Mucosa of rectum (tissue), 2 donors: ENCODE data around the gene TBC1D2B.

Experiments
- H3K27ac ChIP-seq, 2 donors: one replicate each; pipeline ENCODE4 v1.7.0; 2013; ENCODE audit warnings: inconsistent platforms in 2 of 2, low read depth in 2 of 2, low read length in 2 of 2
- H3K27me3 ChIP-seq, 2 donors: one replicate each; pipeline ENCODE4 v1.7.0; 2013; ENCODE audit warnings: low read length in 2 of 2; ENCODE audit not compliant: control insufficient read depth in 2 of 2, insufficient read depth in 2 of 2
- H3K36me3 ChIP-seq, 2 donors: one replicate each; pipeline ENCODE4 v1.7.0; 2013; ENCODE audit warnings: low read length in 2 of 2; ENCODE audit not compliant: control insufficient read depth in 2 of 2, insufficient read depth in 2 of 2
- H3K4me1 ChIP-seq, 2 donors: one replicate each; pipeline ENCODE4 v1.7.0; 2013; ENCODE audit warnings: low read length in 2 of 2, mild to moderate bottlenecking in 1 of 2; ENCODE audit not compliant: control insufficient read depth in 2 of 2, insufficient read depth in 2 of 2
- H3K4me3 ChIP-seq, 2 donors: one replicate each; pipeline ENCODE4 v1.7.0; 2013; ENCODE audit warnings: low read length in 2 of 2
- H3K9ac ChIP-seq, 2 donors: one replicate each; pipeline ENCODE4 v1.7.0; 2013; ENCODE audit warnings: low read length in 2 of 2, low read depth in 1 of 2, mild to moderate bottlenecking in 1 of 2
- H3K9me3 ChIP-seq, 2 donors: one replicate each; pipeline ENCODE4 v1.7.0; 2013; ENCODE audit warnings: low read length in 2 of 2; ENCODE audit not compliant: control insufficient read depth in 2 of 2
- donor health status: healthy.
- donor health status: Normal muscosa, but diverticular disease.

TBC1D2B gene

DNA sequence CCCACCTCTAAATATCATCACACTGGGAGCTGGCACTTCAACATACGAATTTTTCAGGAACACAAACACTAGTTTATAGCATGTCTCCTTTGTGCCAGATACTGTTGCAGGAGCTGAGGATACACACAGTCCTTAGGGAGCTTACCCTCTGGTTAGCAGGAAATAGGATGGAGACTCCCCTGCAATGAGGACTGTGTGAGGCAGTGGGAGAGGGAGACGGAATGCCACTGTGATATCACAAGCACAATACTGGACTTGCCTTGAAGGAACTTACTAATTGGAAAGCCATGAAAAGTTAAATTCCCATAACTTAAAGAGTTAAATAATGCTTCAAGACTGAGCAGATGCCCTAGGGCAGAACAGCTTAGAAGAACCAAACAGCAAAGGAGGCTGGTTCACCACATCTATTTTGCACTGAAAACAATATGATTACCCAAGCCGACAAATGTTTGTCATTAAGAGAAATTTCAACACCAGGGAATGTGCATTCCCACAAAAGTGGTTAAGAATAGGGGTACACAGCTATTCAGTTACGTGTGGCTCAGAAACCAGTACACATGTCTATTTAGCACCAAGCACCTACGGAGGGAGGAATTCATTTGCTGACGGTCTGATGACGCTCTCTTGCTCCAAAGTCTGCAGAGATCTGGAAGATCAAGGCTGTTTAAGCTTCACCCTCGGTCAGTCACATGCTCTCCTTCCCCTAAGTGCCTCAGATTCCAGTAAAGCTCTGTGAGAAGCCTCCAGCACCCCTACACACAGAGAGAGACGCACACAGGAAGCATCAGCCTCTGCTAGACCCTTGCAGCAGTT lies 5.2 kb downstream of the TBC1D2B start:
- Histone ChIP-seq H3K4me1 (peaks cover 58 to 70% of the 10 kb centered on the region in 2 donors), H3K9ac (peak overlapping the region; percentile 27 to 60), H3K27ac (peak overlapping the region; percentile 81 to 82), H3K27me3 (no peaks in the 10 kb centered on the region), H3K4me3 (peak overlapping the region; percentile 32 to 34), H3K36me3 (peaks cover 0 to 4% of the 10 kb centered on the region in 2 donors), H3K9me3 (no peaks in the 10 kb centered on the region)

DNA sequence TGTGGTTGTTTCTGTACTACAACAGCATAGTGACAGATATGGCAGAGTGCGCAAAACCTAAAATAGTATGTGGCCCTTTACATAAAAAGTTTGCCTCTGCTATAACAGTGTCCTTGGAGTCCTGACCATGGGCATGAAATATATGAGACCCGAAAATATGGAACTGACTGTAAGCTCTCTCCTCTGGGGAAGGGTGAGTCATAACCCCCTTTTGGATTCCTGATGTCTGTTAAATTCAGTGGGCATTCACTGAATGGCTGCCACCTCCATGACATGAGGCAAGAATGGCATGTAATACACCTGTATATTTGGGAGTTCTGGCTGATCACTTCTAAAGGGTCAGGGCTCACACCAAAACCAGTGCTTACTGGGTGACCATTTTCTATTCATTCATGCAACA lies 6.1 kb downstream of the TBC1D2B start:
- Histone ChIP-seq H3K4me1 (peaks cover 67 to 78% of the 10 kb centered on the region in 2 donors), H3K27me3 (no peaks in the 10 kb centered on the region), H3K27ac (peak overlapping the region; percentile 81 to 82), H3K4me3 (no peak overlapping the region), H3K36me3 (peaks cover 0 to 4% of the 10 kb centered on the region in 2 donors), H3K9ac (no peak overlapping the region), H3K9me3 (no peaks in the 10 kb centered on the region)

DNA sequence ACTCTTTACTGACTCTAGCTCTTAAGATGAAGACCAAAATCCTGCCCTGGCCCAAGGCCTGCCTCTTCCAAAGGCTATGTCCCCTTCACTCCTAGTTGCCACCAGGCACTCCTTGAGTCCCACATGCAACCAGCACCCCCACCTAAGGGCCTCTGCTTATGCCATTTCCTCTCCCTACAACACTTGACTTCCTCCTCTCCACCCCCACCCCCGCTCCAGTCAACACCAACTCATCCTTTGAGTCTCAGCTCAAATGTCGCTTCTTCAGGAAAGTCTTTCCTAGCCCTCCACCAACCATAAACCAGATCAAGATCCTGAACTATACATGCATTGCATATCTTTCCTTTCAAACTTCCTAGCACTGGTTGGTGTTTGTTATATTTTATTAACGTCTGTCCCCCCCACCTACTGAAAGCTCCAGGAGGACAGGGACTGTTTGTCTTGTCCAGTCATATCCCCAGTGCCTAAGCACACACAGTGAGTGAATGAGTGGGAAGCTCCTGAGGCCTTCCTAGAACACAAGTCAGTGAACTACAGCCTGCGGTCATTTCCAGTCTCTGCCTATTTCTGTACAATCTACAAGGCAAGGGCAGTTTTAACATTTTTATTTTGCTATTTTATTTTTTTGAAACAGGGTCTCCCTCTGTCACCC lies 7.3 kb downstream of the TBC1D2B start:
- Histone ChIP-seq H3K36me3 (peaks cover 0 to 4% of the 10 kb centered on the region in 2 donors), H3K4me1 (peaks cover 65 to 80% of the 10 kb centered on the region in 2 donors), H3K4me3 (no peak overlapping the region), H3K9me3 (no peaks in the 10 kb centered on the region), H3K27ac (peak overlapping the region; percentile 53 to 83), H3K27me3 (no peaks in the 10 kb centered on the region), H3K9ac (peak overlapping the region in 1 of 2 donors; percentile 17)

DNA sequence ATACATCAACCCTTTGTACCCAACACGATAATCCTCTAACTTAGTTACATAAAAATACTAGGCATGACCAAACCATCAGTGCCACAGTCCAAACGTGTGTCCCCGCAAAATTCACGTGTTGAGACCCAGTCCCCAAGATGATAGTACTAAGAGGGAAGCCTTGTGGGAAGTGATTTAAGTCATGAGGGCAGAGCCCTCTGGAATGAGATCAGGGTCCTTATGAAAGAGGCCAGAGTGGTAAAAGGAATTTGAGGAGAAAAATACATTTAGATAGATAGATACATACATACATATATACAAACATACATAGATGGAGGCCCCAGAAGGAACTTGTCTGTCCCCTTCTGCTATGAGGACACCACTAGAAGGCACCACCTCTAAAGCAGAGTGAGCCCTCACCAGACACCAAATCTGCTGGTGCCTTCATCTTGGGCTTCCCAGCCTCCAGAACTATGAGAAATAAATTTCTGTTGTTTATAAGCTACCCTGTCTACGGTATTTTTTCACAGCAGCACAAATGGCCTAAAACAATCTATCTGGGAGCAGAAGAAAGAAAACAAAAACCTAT lies 8.0 kb downstream of the TBC1D2B start:
- peak overlapping the region in 1 of 2 donors; percentile 49 for H3K4me3 ChIP-seq
- peaks cover 70 to 79% of the 10 kb centered on the region in 2 donors for H3K4me1 ChIP-seq
- H3K9ac ChIP-seq = peak overlapping the region; percentile 10 to 14
- H3K9me3 ChIP-seq = no peaks in the 10 kb centered on the region
- peaks cover 0 to 4% of the 10 kb centered on the region in 2 donors for H3K36me3 ChIP-seq
- no peaks in the 10 kb centered on the region for H3K27me3 ChIP-seq
- H3K27ac ChIP-seq = peak overlapping the region; percentile 53 to 83

DNA sequence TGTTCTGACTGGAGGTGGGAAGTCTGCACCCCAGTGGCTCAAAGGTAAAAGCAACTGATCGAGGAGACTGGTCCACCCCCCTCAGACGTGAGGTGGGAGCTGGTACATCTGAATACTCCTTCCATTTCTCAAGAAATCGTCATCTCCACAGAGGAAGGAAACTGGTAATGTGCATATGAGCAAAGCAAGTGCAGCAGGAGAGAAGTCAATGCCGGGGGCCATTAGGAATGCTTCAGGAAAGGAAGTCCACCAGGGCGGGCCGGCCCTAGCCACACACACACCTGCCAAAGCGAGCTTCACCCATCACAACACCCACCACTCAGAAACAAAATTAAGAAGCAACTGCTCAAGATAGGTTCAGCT lies 8.5 kb downstream of the TBC1D2B start:
- H3K27me3 ChIP-seq = no peaks in the 10 kb centered on the region
- peak overlapping the region; percentile 14 to 17 for H3K9ac ChIP-seq
- peak overlapping the region in 1 of 2 donors; percentile 49 for H3K4me3 ChIP-seq
- H3K4me1 ChIP-seq = peaks cover 72 to 79% of the 10 kb centered on the region in 2 donors
- H3K27ac ChIP-seq = peak overlapping the region; percentile 53 to 83
- H3K9me3 ChIP-seq = no peaks in the 10 kb centered on the region
- H3K36me3 ChIP-seq = peaks cover 0 to 4% of the 10 kb centered on the region in 2 donors

DNA sequence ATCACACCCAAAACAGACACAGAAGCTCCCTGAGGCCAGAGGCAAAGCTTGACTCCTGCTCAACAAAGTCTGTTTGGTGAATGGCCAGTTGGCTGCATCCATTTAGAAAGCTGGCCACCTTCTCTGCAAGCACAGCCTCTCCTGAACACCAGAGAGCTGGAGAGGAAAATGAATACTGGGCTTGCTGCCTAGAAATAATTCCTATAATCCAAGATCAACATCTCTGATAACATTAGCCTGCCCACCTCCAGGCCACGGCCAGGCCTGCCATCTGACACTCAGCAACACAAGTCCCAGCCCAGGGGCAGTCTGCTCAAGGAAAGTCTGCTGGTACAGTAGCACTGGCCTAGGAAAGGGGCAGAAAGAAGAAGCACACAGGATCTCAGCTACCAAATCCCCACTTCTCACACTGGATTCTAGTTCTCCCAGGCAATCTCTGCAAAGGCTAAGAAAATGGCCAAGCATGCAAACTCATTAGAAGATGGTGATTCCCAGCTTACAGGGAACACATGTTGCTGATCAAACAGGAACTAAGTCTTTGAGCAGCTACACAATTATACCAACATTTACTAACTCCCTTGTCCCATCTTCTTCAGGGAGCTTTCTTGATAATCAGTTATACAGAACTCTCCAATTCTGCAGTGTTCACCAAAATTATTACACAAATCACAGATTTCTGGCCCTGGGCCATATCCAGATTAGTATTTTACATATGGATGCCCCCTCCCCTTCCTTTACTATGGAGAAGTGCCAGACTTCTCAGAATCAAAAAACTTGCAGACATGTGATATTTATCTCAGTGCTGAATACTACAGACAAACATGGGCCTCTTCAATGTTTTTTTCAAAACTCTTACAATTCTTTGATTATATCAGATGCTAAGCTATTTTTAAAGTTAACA lies 9.9 kb downstream of the TBC1D2B start:
- H3K9ac ChIP-seq = peak overlapping the region in 1 of 2 donors; percentile 27

DNA sequence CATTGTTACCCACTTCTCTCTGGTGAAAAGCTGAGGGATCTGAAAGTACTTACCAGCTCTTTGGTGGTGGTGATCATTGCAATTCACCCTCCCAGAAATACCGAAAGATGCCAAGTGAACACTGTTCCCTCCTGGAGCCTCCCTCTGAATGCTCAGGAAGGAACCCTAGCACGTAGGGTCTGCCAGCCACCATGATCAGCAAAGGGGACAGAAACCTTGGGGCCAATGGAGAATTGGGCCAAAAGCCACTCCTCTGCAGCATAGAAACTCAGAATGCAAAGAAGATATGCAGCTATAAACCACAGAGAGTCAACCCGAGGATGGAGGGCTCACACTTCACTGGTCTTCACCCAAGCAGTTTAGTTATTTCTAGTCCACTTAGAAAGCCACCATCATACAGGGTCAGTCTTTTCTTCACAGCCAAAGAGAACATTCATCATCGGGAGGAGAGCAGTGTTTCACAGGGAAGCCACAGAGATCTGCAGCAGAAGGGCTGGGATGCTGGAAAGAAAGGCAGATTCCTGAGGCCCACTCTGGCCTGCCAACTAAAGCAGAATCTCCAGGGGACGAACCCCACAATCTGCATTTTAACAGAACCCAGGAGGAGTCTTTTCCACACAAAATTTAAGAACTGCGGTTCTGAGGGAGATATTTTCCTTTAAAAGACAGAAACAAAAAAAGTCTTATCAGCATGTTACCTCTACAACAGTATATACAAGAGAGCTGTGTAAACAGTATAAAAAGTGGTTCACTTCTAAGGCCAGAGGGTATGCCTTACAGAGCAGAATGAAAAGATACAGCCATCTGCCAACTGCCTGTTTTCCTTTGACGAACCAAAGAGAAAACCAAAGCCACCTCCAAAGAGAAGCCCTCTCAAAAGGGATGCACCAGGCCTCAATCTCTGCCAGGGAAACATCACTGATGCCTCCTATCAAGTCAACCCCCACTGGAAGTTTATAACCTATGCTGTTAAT lies 11.3 kb downstream of the TBC1D2B start:
- Histone ChIP-seq H3K4me1 (peaks cover 70 to 75% of the 10 kb centered on the region in 2 donors), H3K36me3 (peaks cover 0 to under 1% of the 10 kb centered on the region in 2 donors), H3K27me3 (no peaks in the 10 kb centered on the region), H3K27ac (peak overlapping the region; percentile 75 to 83), H3K9me3 (no peaks in the 10 kb centered on the region), H3K9ac (peak overlapping the region in 1 of 2 donors; percentile 50), H3K4me3 (peak overlapping the region in 1 of 2 donors; percentile 28)

More for the DNA sequence above, 9.9 kb downstream of the TBC1D2B start:
- Histone ChIP-seq H3K27ac (peak overlapping the region; percentile 60 to 83), H3K4me1 (peaks cover 72 to 82% of the 10 kb centered on the region in 2 donors), H3K4me3 (peak overlapping the region in 1 of 2 donors; percentile 31), H3K9me3 (no peaks in the 10 kb centered on the region), H3K36me3 (peaks cover 0 to 4% of the 10 kb centered on the region in 2 donors), H3K27me3 (no peaks in the 10 kb centered on the region)

DNA sequence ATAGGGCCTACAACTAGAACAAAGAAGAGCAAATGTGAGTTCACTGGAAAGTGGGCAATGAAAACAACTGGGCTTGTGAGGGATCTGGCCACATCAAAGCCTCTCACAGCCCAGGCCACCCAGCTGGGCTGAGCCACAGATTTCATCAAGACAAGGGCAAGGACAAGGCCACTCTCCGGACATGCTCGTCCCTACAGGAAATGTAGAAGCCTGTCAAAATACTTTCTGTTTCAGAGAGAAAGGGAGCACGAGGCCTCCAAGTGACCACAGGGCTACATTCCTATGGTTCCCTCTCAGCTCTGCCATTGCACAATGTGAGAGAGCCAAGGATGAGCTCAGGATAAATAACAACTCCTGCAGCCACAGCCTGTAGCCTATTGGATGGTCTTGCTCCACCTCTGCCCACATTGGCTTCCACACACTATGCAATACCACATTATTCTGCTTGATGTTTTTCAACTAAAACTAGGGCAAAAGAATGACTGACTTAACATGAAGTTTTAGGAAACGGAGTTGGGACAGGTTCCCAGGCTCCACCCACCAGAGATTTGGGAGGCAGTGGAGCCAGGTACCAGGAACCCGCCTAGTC lies 12.1 kb downstream of the TBC1D2B start:
- no peaks in the 10 kb centered on the region for H3K36me3 ChIP-seq
- peaks cover 70 to 72% of the 10 kb centered on the region in 2 donors for H3K4me1 ChIP-seq
- H3K9me3 ChIP-seq = no peaks in the 10 kb centered on the region
- peak overlapping the region; percentile 48 to 50 for H3K9ac ChIP-seq
- no peaks in the 10 kb centered on the region for H3K27me3 ChIP-seq
- peak overlapping the region; percentile 75 to 83 for H3K27ac ChIP-seq
- peak overlapping the region in 1 of 2 donors; percentile 28 for H3K4me3 ChIP-seq
